Measurements from ENCODE around the gene LRMDA.

DNA sequence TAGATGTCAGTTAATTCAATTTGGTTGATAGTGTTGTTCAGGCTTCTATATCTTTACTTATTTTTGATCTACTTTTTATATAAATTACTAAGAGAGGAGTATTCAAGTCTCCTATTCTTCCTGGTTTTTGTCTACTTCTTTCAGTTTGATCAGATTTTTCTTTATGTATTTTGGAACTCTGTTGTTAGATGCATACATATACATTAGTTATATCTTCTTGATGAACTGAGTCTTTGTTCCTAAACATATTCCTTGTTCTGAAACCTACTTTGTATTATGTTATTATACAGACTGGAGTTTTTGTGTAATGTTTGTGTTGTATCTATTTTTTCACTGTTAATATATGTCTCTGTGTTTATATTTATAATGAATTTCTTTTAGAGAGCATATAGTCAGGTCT is 118.8 kb downstream of the LRMDA start:
- TF ChIP-seq, protein P1, sequence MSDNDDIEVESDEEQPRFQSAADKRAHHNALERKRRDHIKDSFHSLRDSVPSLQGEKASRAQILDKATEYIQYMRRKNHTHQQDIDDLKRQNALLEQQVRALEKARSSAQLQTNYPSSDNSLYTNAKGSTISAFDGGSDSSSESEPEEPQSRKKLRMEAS (IDR thresholded peaks at IDR 0.05; ENCODE audit: insufficient read depth, insufficient read length) = no peak
- TF ChIP-seq, protein P2, sequence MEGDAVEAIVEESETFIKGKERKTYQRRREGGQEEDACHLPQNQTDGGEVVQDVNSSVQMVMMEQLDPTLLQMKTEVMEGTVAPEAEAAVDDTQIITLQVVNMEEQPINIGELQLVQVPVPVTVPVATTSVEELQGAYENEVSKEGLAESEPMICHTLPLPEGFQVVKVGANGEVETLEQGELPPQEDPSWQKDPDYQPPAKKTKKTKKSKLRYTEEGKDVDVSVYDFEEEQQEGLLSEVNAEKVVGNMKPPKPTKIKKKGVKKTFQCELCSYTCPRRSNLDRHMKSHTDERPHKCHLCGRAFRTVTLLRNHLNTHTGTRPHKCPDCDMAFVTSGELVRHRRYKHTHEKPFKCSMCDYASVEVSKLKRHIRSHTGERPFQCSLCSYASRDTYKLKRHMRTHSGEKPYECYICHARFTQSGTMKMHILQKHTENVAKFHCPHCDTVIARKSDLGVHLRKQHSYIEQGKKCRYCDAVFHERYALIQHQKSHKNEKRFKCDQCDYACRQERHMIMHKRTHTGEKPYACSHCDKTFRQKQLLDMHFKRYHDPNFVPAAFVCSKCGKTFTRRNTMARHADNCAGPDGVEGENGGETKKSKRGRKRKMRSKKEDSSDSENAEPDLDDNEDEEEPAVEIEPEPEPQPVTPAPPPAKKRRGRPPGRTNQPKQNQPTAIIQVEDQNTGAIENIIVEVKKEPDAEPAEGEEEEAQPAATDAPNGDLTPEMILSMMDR (IDR thresholded peaks at IDR 0.05; ENCODE audit: extremely low read depth in 1 of 2, insufficient read depth in 1 of 2, low read depth in 1 of 2, low read length in 2 of 2) = no peak
- TF ChIP-seq JUN (IDR thresholded peaks at IDR 0.05; ENCODE audit: borderline replicate concordance, insufficient read depth, insufficient read length, low read depth) = no peak
- TF ChIP-seq POLR2AphosphoS5 (IDR thresholded peaks at IDR 0.05; ENCODE audit: insufficient read depth, low read depth, low read length) = no peak
- no peak for TF ChIP-seq MYC (IDR thresholded peaks at IDR 0.05; ENCODE audit: low read depth, low read length)
- no peak for TF ChIP-seq GATA2 (IDR thresholded peaks at IDR 0.05; ENCODE audit: insufficient read depth, insufficient read length, low read depth, low read length)
- TF ChIP-seq POLR2A (IDR thresholded peaks at IDR 0.05; ENCODE audit: low read depth, low read length) = no peak
